Motor neuron (in vitro differentiated cells): ENCODE results near the gene MACC1. TPM values are rescaled to one million over a fixed set of nuclear protein-coding genes. Genes with fewer than 3 reads are reported as not detected.

ENCODE experiments used
- ATAC-seq, 8 experiments: fragments of 200-7000 bp; cut with Tn5 transposase; replicated peaks in 6 of 8; 2 replicates each; pipeline ENCODE4 v1.8.0; 2021; ENCODE audit warnings: mild to moderate bottlenecking in 8 of 8, moderate library complexity in 8 of 8
- H3K27ac ChIP-seq, 2 donors: fragments of 250-450 bp; sonication (Bioruptor Pico); 2 replicates each; pipeline ENCODE4 v1.9.0; 2021; ENCODE audit warnings: antibody characterized with exemption in 2 of 2, mild to moderate bottlenecking in 2 of 2, moderate library complexity in 1 of 2
- H3K4me1 ChIP-seq, 2 donors: fragments of 250-450 bp; sonication (Bioruptor Pico); replicated peaks in 1 of 2; 2 replicates each; pipeline ENCODE4 v1.6.1; 2021; ENCODE audit warnings: antibody characterized with exemption in 2 of 2, mild to moderate bottlenecking in 2 of 2, moderate library complexity in 1 of 2
- H3K4me3 ChIP-seq, 5 donors: fragments of 250-450 bp; sonication (Bioruptor Pico); 2 replicates each; pipeline ENCODE4 v1.9.0; 2021; ENCODE audit warnings: antibody characterized with exemption in 5 of 5, mild to moderate bottlenecking in 5 of 5, moderate library complexity in 4 of 5
- WGBS, 10 experiments: fragments of 450-650 bp; shearing (Covaris generic); methylation state at CpG; one replicate each; pipeline ENCODE4 v1.0.0; 2022; 5-methylcytosine and 5-hydroxymethylcytosine counted together
- in situ Hi-C, 9 experiments: fragments of 400-800 bp; cut with MboI; loops; one replicate each; pipeline ENCODE4 v1.15.0; 2021; ENCODE audit warnings: low sequenced_read_pairs in 9 of 9, low pct_unique_long_range_greater_than_20kb in 2 of 9; ENCODE audit not compliant: unreplicated experiment in 9 of 9
- total RNA-seq, 8 experiments: library from RNA; unstranded; fragments of 300-600 nt; gene quantifications; 2 replicates each; pipeline versions ENCODE4 v1.2.3 to v1.2.4, GENCODE V29; 2022

The MACC1 gene
- total RNA-seq: under 1 TPM; 0.04 to 0.28 (median 0.09) TPM

GRCh38 chr7:20217193-20217948 is at the start of gene MACC1:
TSS of gene MACC1 (minus strand) at chr7:20217384. CDS start at chr7:20161862, 55,522 bp downstream.
- Histone ChIP-seq H3K27ac (no peak within 1 kb of the TSS), H3K4me3 (no peak within 1 kb of the TSS), H3K4me1 (no peaks in the 10 kb centered on the region)
- ATAC-seq: no peak
- 50 to 100% (median 72%) methylated on average over 1 to 6 of the region's 6 CpGs; no CpG with 5 or more reads in 2 of the 10 experiments for WGBS, 10 experiments
- in situ Hi-C loops: no loop called here

- in situ Hi-C loops: no loop called here
- Histone ChIP-seq H3K4me3 (no peak overlapping the region), H3K4me1 (peaks cover 0 to 3% of the 10 kb centered on the region in 2 donors), H3K27ac (no peak overlapping the region)
- ATAC-seq: no peak
- WGBS, 10 experiments: 0 to 50% (median 21%) methylated on average over 1 to 2 of the region's 2 CpGs; no CpG with 5 or more reads in 2 of the 10 experiments
Measured at GRCh38 chr7:20264623-20265022, 47.4 kb upstream of the MACC1 start.

GRCh38 chr7:20260223-20260622 is 43.0 kb upstream of the MACC1 start:
- 60 to 100% (median 85%) methylated on average over 1 of the region's 1 CpG; no CpG with 5 or more reads in 4 of the 10 experiments for WGBS, 10 experiments
- peaks cover 0 to 3% of the 10 kb centered on the region in 2 donors for H3K4me1 ChIP-seq
- no peak overlapping the region for H3K4me3 ChIP-seq
- no peak for ATAC-seq
- in situ Hi-C loops: no loop called here
- no peak overlapping the region for H3K27ac ChIP-seq

GRCh38 chr7:20257212-20257611 is 40.0 kb upstream of the MACC1 start:
- H3K4me1 ChIP-seq: no peaks in the 10 kb centered on the region
- H3K27ac ChIP-seq: no peak overlapping the region
- in situ Hi-C loops: no loop called here
- no peak overlapping the region for H3K4me3 ChIP-seq
- ATAC-seq: no peak

GRCh38 chr7:20249920-20250319 is 32.7 kb upstream of the MACC1 start:
- peak in 7 of 8 experiments; percentile 33 to 98 (median 74) for ATAC-seq
- in situ Hi-C loops: no loop called here
- H3K4me3 ChIP-seq: no peak overlapping the region
- peaks cover 7 to 11% of the 10 kb centered on the region in 2 donors for H3K4me1 ChIP-seq
- H3K27ac ChIP-seq: peak overlapping the region in 1 of 2 donors; percentile 11
- 20 to 100% (median 50%) methylated on average over 1 of the region's 1 CpG; no CpG with 5 or more reads in 3 of the 10 experiments for WGBS, 10 experiments

GRCh38 chr7:20249376-20249775 is 32.2 kb upstream of the MACC1 start:
- Histone ChIP-seq H3K4me1 (peaks cover 7 to 11% of the 10 kb centered on the region in 2 donors), H3K4me3 (no peak overlapping the region), H3K27ac (peak overlapping the region; percentile 31 to 54)
- ATAC-seq: peak in 5 of 8 experiments; percentile 54 to 98 (median 92)
- in situ Hi-C loops: no loop called here
- 13 to 65% (median 28%) methylated on average over 2 to 4 of the region's 4 CpGs; no CpG with 5 or more reads in 1 of the 10 experiments for WGBS, 10 experiments

GRCh38 chr7:20246236-20246635 is 29.1 kb upstream of the MACC1 start:
- H3K4me3 ChIP-seq: no peak overlapping the region
- peaks cover 14 to 17% of the 10 kb centered on the region in 2 donors for H3K4me1 ChIP-seq
- in situ Hi-C loops: no loop called here
- no peak overlapping the region for H3K27ac ChIP-seq
- ATAC-seq: no peak
- 75 to 97% (median 89%) methylated on average over 2 to 5 of the region's 5 CpGs; no CpG with 5 or more reads in 2 of the 10 experiments for WGBS, 10 experiments

GRCh38 chr7:20244334-20245120 is 27.3 kb upstream of the MACC1 start:
- in situ Hi-C loops: no loop called here
- Histone ChIP-seq H3K27ac (no peak overlapping the region), H3K4me1 (peaks cover 18 to 19% of the 10 kb centered on the region in 2 donors), H3K4me3 (no peak overlapping the region)
- WGBS, 10 experiments: 31 to 100% (median 82%) methylated on average over 1 to 3 of the region's 3 CpGs; no CpG with 5 or more reads in 1 of the 10 experiments
- no peak for ATAC-seq

GRCh38 chr7:20241911-20242261 is 24.7 kb upstream of the MACC1 start:
- 0 to 91% (median 67%) methylated on average over 1 to 2 of the region's 2 CpGs; no CpG with 5 or more reads in 3 of the 10 experiments for WGBS, 10 experiments
- Histone ChIP-seq H3K27ac (peak overlapping the region; percentile 12 to 26), H3K4me3 (no peak overlapping the region), H3K4me1 (peaks cover 25 to 36% of the 10 kb centered on the region in 2 donors)
- ATAC-seq: no peak
- in situ Hi-C loops: no loop called here

GRCh38 chr7:20241194-20241910 is 24.2 kb upstream of the MACC1 start:
- in situ Hi-C loops: no loop called here
- peak in 7 of 8 experiments; percentile 30 to 87 (median 70) for ATAC-seq
- WGBS, 10 experiments: 0 to 63% (median 33%) methylated on average over 2 to 3 of the region's 3 CpGs; no CpG with 5 or more reads in 2 of the 10 experiments
- H3K27ac ChIP-seq: peak overlapping the region; percentile 12 to 69
- H3K4me1 ChIP-seq: peaks cover 25 to 36% of the 10 kb centered on the region in 2 donors
- H3K4me3 ChIP-seq: no peak overlapping the region

- 63 to 100% (median 93%) methylated on average over 2 to 9 of the region's 9 CpGs for WGBS, 10 experiments
- in situ Hi-C loops: no loop called here
- Histone ChIP-seq H3K4me1 (peaks cover 25 to 36% of the 10 kb centered on the region in 2 donors), H3K27ac (peak overlapping the region in 1 of 2 donors; percentile 69), H3K4me3 (no peak overlapping the region)
- no peak for ATAC-seq
Measured at GRCh38 chr7:20240080-20240926, 23.1 kb upstream of the MACC1 start.

GRCh38 chr7:20238754-20239324 is 21.7 kb upstream of the MACC1 start:
- in situ Hi-C loops: no loop called here
- peak overlapping the region in 1 of 2 donors; percentile 61 for H3K27ac ChIP-seq
- WGBS, 10 experiments: 81 to 100% (median 96%) methylated on average over 1 to 7 of the region's 7 CpGs; no CpG with 5 or more reads in 1 of the 10 experiments
- H3K4me1 ChIP-seq: peaks cover 25 to 36% of the 10 kb centered on the region in 2 donors
- no peak overlapping the region for H3K4me3 ChIP-seq
- no peak for ATAC-seq
